Measurements from ENCODE around the gene NRARP.

NRARP gene

DNA sequence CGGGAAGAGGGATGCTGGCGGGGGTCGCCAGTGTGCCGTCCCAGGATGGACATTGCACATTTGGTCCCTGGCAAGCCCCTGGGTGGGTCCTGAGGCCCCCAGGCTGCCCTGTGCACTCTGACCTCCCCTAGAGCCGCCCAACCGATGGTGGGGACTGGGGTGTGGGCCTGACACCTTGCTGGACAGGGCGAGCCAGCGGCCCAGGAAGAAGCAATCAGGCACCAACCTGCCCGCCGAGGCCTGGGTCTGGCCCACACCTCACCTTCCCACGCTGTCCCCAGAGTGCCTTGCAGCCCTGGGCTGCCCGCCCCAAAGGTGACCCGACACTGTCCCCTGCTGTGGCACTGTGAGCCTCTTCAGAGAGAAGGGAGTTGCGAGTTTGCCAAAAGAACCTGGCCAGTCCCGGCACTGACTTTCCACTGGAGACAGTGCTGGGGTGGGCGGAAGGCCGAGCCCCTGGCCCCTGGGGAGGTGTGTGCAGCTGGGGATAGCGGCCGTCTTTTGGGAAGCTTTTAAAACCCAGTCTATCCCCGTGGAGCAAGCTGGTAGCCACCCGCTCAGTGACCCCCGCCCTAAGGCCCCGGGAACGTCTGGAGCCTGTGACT lies 12.0 kb upstream of the NRARP start:
- no peaks in the 10 kb centered on the region for H3K36me3 ChIP-seq (replicated peaks; ENCODE audit: low read depth, low read length)
- no peak overlapping the region for H3K4me3 ChIP-seq (ENCODE audit: low read length)
- no peak for TF ChIP-seq EZH2phosphoT487 (IDR thresholded peaks at IDR 0.05; ENCODE audit: low read depth)
- TF ChIP-seq, protein P1, sequence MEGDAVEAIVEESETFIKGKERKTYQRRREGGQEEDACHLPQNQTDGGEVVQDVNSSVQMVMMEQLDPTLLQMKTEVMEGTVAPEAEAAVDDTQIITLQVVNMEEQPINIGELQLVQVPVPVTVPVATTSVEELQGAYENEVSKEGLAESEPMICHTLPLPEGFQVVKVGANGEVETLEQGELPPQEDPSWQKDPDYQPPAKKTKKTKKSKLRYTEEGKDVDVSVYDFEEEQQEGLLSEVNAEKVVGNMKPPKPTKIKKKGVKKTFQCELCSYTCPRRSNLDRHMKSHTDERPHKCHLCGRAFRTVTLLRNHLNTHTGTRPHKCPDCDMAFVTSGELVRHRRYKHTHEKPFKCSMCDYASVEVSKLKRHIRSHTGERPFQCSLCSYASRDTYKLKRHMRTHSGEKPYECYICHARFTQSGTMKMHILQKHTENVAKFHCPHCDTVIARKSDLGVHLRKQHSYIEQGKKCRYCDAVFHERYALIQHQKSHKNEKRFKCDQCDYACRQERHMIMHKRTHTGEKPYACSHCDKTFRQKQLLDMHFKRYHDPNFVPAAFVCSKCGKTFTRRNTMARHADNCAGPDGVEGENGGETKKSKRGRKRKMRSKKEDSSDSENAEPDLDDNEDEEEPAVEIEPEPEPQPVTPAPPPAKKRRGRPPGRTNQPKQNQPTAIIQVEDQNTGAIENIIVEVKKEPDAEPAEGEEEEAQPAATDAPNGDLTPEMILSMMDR (IDR thresholded peaks at IDR 0.05; ENCODE audit: low read depth, low read length): no peak
- H3K79me2 ChIP-seq (ENCODE audit: low read length): no peaks in the 10 kb centered on the region
- H3K9me3 ChIP-seq (ENCODE audit: insufficient read depth, low read length): no peaks in the 10 kb centered on the region
- no peak overlapping the region for H3K27ac ChIP-seq (ENCODE audit: low read length)
- H3K27me3 ChIP-seq (ENCODE audit: low read depth, low read length): no peaks in the 10 kb centered on the region
- H3K9ac ChIP-seq (ENCODE audit: low read length): no peak overlapping the region
- H3K4me1 ChIP-seq (ENCODE audit: low read length): peaks cover 26% of the 10 kb centered on the region
- H3K4me2 ChIP-seq (ENCODE audit: low read length): no peak overlapping the region
- H4K20me1 ChIP-seq (ENCODE audit: insufficient read depth, low read length): no peaks in the 10 kb centered on the region
- H2AFZ ChIP-seq (ENCODE audit: low read depth, low read length): no peak overlapping the region

DNA sequence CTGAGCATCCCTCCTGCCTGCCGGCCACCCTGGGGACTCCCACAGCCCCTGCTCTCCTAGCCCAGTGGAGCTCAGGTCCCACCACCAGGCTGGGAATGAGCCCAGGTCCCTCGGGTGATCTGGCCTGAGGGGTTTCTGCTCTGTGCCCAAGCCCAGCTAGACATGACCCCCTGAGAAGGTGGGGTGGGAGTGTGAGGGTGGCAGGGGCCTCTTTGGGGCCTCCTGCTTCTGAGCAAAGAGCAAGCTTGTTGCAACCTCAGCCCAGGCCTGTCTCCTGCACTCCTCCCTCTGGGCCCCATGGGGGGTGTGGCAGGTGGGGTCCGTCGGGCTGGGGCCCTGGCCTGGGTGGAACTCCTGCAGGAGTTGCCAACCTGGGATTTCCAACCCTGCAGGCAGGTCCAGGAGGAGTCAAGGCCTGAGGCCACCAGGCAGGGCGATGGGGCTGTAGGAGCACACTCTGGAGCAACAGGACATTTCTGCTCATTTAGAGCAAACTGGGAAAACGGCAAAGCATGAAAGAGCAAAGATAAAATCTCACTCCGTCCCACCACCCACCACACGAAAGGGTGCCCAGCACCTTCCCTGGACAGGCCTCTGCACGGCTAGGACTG lies 11.4 kb upstream of the NRARP start:
- H3K4me1 ChIP-seq (ENCODE audit: low read length): peaks cover 26% of the 10 kb centered on the region
- no peaks in the 10 kb centered on the region for H3K27me3 ChIP-seq (ENCODE audit: low read depth, low read length)
- no peak overlapping the region for H3K4me2 ChIP-seq (ENCODE audit: low read length)
- H3K9me3 ChIP-seq (ENCODE audit: insufficient read depth, low read length): no peaks in the 10 kb centered on the region
- H4K20me1 ChIP-seq (ENCODE audit: insufficient read depth, low read length): no peaks in the 10 kb centered on the region
- H3K36me3 ChIP-seq (replicated peaks; ENCODE audit: low read depth, low read length): no peaks in the 10 kb centered on the region
- H3K9ac ChIP-seq (ENCODE audit: low read length): no peak overlapping the region
- H3K79me2 ChIP-seq (ENCODE audit: low read length): no peaks in the 10 kb centered on the region
- no peak overlapping the region for H2AFZ ChIP-seq (ENCODE audit: low read depth, low read length)
- TF ChIP-seq EZH2phosphoT487 (IDR thresholded peaks at IDR 0.05; ENCODE audit: low read depth): no peak
- TF ChIP-seq, protein P1 (IDR thresholded peaks at IDR 0.05; ENCODE audit: low read depth, low read length): no peak
- H3K4me3 ChIP-seq (ENCODE audit: low read length): no peak overlapping the region
- H3K27ac ChIP-seq (ENCODE audit: low read length): no peak overlapping the region

DNA sequence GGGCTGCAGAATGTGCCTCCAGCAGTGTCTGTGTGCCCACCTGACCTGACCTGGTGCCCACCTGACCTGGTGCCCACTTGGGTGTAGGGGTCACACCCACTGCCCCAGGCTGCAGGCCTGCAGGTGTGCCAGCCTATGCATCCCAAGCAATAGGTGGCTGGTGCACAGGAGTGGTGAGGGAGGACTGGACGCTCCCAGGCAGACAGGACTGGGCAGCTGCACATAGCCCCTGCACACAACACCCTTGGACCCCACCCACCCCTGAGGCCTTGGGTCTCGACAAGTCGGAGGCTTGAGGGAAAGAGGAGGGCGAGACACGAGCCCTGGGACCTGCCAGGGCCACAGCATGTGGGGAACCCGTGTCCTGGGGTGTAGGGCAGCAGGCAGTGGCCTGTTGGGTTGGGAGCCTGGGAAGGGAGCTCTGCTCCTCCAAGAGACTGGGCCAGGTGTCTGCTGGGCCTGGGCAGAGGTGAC lies 10.8 kb upstream of the NRARP start:
- H3K9ac ChIP-seq (ENCODE audit: low read length): no peak overlapping the region
- H3K4me2 ChIP-seq (ENCODE audit: low read length): no peak overlapping the region

More for the DNA sequence above, 10.8 kb upstream of the NRARP start:
- TF ChIP-seq, protein P1 (IDR thresholded peaks at IDR 0.05; ENCODE audit: low read depth, low read length): no peak
- no peak for TF ChIP-seq EZH2phosphoT487 (IDR thresholded peaks at IDR 0.05; ENCODE audit: low read depth)
- Histone ChIP-seq H3K4me3 (ENCODE audit: low read length) (no peak overlapping the region), H3K79me2 (ENCODE audit: low read length) (no peaks in the 10 kb centered on the region), H3K27ac (ENCODE audit: low read length) (no peak overlapping the region), H3K36me3 (replicated peaks; ENCODE audit: low read depth, low read length) (no peaks in the 10 kb centered on the region), H3K9me3 (ENCODE audit: insufficient read depth, low read length) (no peaks in the 10 kb centered on the region), H3K4me1 (ENCODE audit: low read length) (peaks cover 26% of the 10 kb centered on the region), H4K20me1 (ENCODE audit: insufficient read depth, low read length) (no peaks in the 10 kb centered on the region), H3K27me3 (ENCODE audit: low read depth, low read length) (no peaks in the 10 kb centered on the region), H2AFZ (ENCODE audit: low read depth, low read length) (no peak overlapping the region)
